HG03196 (cell line): ENCODE measurements around the gene NRG2.

ENCODE experiments used
- ATAC-seq: cut with Tn5 transposase; IDR thresholded peaks from one replicate; pipeline ENCODE4 v1.9.1; 2021; ENCODE audit not compliant: unreplicated experiment

Gene NRG2

GRCh38 chr5:139862803-139863202 is 180.3 kb downstream of the NRG2 start:
- ATAC-seq, result no peak

GRCh38 chr5:139862313-139862712 is 180.8 kb downstream of the NRG2 start:
- no peak for ATAC-seq

GRCh38 chr5:139861889-139862207 is 181.3 kb downstream of the NRG2 start:
- ATAC-seq, result no peak

- no peak for ATAC-seq
Observed at GRCh38 chr5:139861021-139861888, 181.8 kb downstream of the NRG2 start.

- no peak for ATAC-seq
Observed at GRCh38 chr5:139859013-139859412, 184.1 kb downstream of the NRG2 start.

GRCh38 chr5:139856714-139857113 is 186.4 kb downstream of the NRG2 start:
- ATAC-seq, result no peak

- no peak for ATAC-seq
Observed at GRCh38 chr5:139855946-139856540, 187.1 kb downstream of the NRG2 start.

- no peak for ATAC-seq
Observed at GRCh38 chr5:139855451-139855850, 187.6 kb downstream of the NRG2 start.

- no peak for ATAC-seq
Observed at GRCh38 chr5:139854953-139855352, 188.1 kb downstream of the NRG2 start.

- no peak for ATAC-seq
Observed at GRCh38 chr5:139854029-139854605, 189.0 kb downstream of the NRG2 start.

GRCh38 chr5:139852696-139853095 is 190.4 kb downstream of the NRG2 start:
- no peak for ATAC-seq

- no peak for ATAC-seq
Observed at GRCh38 chr5:139851558-139851957, 191.5 kb downstream of the NRG2 start.

GRCh38 chr5:139850423-139851016 is 192.6 kb downstream of the NRG2 start:
- ATAC-seq, result no peak

- ATAC-seq, result no peak
Observed at GRCh38 chr5:139849942-139850341, 193.2 kb downstream of the NRG2 start.

- ATAC-seq, result no peak
Observed at GRCh38 chr5:139849501-139849900, 193.6 kb downstream of the NRG2 start.

- no peak for ATAC-seq
Observed at GRCh38 chr5:139848508-139849100, 194.5 kb downstream of the NRG2 start.

GRCh38 chr5:139847790-139848507 is 195.2 kb downstream of the NRG2 start:
- ATAC-seq, result peak; percentile 56

GRCh38 chr5:139847091-139847490 is 196.0 kb downstream of the NRG2 start:
- no peak for ATAC-seq

- no peak for ATAC-seq
Observed at GRCh38 chr5:139845846-139846681, 197.0 kb downstream of the NRG2 start.
